OCI-LY1 (cell line): ENCODE measurements around the gene ICE2.
"Not testable (repeated sequence)": the region's sequence is repeated elsewhere in the genome, so short reads cannot be mapped to it uniquely, and the experiment has no call there.

Experiments
- H2AFZ ChIP-seq: fragments of 200-600 bp; sonication (generic), shearing (Covaris generic); 2 replicates; pipeline ENCODE4 v1.6.0; 2014; ENCODE audit warnings: antibody characterized with exemption, mild to moderate bottlenecking, low read length
- H3F3A ChIP-seq: fragments of 200-600 bp; sonication (generic), shearing (Covaris generic); 2 replicates; pipeline ENCODE4 v1.6.0; 2014; ENCODE audit warnings: mild to moderate bottlenecking, antibody characterized with exemption, low read length, moderate library complexity; ENCODE audit not compliant: insufficient read depth
- H3K27ac ChIP-seq: fragments of 200-600 bp; sonication (generic); 2 replicates; pipeline ENCODE4 v1.5.1; 2014; ENCODE audit warnings: low read length, mixed run types, mild to moderate bottlenecking, low read depth; ENCODE audit not compliant: poor library complexity, severe bottlenecking
- H3K27me3 ChIP-seq: fragments of 200-600 bp; sonication (generic); 2 replicates; pipeline ENCODE4 v1.6.0; 2014; ENCODE audit warnings: antibody characterized with exemption, mild to moderate bottlenecking, low read length, moderate library complexity; ENCODE audit not compliant: insufficient read depth
- H3K36me3 ChIP-seq: fragments of 200-600 bp; sonication (generic); 2 replicates; pipeline ENCODE4 v1.6.1; 2014; ENCODE audit warnings: mild to moderate bottlenecking, antibody characterized with exemption, low read length, moderate library complexity, mixed read lengths; ENCODE audit not compliant: insufficient read depth
- H3K4me1 ChIP-seq: fragments of 200-600 bp; sonication (generic); 2 replicates; pipeline ENCODE4 v1.5.1; 2014; ENCODE audit warnings: mild to moderate bottlenecking, low read length, moderate library complexity; ENCODE audit not compliant: insufficient read depth, severe bottlenecking
- H3K4me2 ChIP-seq: fragments of 200-600 bp; sonication (generic), shearing (Covaris generic); 2 replicates; pipeline ENCODE4 v1.6.1; 2014; ENCODE audit warnings: low read length
- H3K4me3 ChIP-seq: fragments of 200-600 bp; sonication (generic); 2 replicates; pipeline ENCODE4 v1.5.1; 2014; ENCODE audit warnings: low read length, low read depth, mild to moderate bottlenecking, mixed read lengths; ENCODE audit not compliant: poor library complexity, severe bottlenecking
- H3K79me2 ChIP-seq: fragments of 200-600 bp; shearing (Covaris generic); 2 replicates; pipeline ENCODE4 v1.6.1; 2016; ENCODE audit warnings: mixed run types, low read length, mixed read lengths; ENCODE audit not compliant: insufficient read depth
- H3K9ac ChIP-seq: fragments of 200-600 bp; sonication (generic), shearing (Covaris generic); 2 replicates; pipeline ENCODE4 v1.6.1; 2014; ENCODE audit warnings: mild to moderate bottlenecking, low read length, mixed read lengths
- H3K9me2 ChIP-seq: fragments of 200-600 bp; sonication (generic), shearing (Covaris generic); 2 replicates; pipeline ENCODE4 v1.6.1; 2014; ENCODE audit warnings: low read depth, mild to moderate bottlenecking, low read length, mixed read lengths
- H3K9me3 ChIP-seq: fragments of 200-600 bp; shearing (Covaris generic); 2 replicates; pipeline ENCODE4 v1.6.1; 2014; ENCODE audit warnings: low read length, mixed read lengths
- H4K20me1 ChIP-seq: fragments of 200-600 bp; sonication (generic), shearing (Covaris generic); 2 replicates; pipeline ENCODE4 v1.6.0; 2016; ENCODE audit warnings: mild to moderate bottlenecking, low read length; ENCODE audit not compliant: insufficient read depth
- CTCF ChIP-seq: fragments of 200-600 bp; sonication (generic), shearing (Covaris generic); IDR thresholded peaks from 2 replicates; pipeline ENCODE4 v1.5.1; 2017; ENCODE audit warnings: mild to moderate bottlenecking, antibody characterized with exemption, low read length, moderate library complexity, mixed read lengths
- EZH2 ChIP-seq: fragments of 200-600 bp; sonication (generic), shearing (Covaris generic); IDR thresholded peaks from 2 replicates; pipeline ENCODE4 v1.8.0; 2017; ENCODE audit warnings: borderline replicate concordance, mixed run types, mild to moderate bottlenecking, antibody characterized with exemption, low read length, moderate library complexity, mixed read lengths

Gene ICE2

GRCh38 chr15:60405399-60405798, 73.5 kb downstream of the ICE2 start:
- H3K4me1 ChIP-seq: no peaks in the 10 kb centered on the region
- no peak overlapping the region for H3K27ac ChIP-seq
- no peaks in the 10 kb centered on the region for H3K9me2 ChIP-seq
- no peaks in the 10 kb centered on the region for H4K20me1 ChIP-seq
- no peaks in the 10 kb centered on the region for H3K27me3 ChIP-seq
- no peak overlapping the region for H3K4me2 ChIP-seq
- no peaks in the 10 kb centered on the region for H3K9me3 ChIP-seq
- no peaks in the 10 kb centered on the region for H3F3A ChIP-seq
- H3K79me2 ChIP-seq: no peaks in the 10 kb centered on the region
- no peak overlapping the region for H3K4me3 ChIP-seq
- H3K36me3 ChIP-seq: no peaks in the 10 kb centered on the region
- H3K9ac ChIP-seq: no peak overlapping the region
- H2AFZ ChIP-seq: no peak overlapping the region
- TF ChIP-seq EZH2 (no peak), CTCF (no peak)

GRCh38 chr15:60404351-60404750, 74.6 kb downstream of the ICE2 start:
- H3K9me2 ChIP-seq, H3K36me3 ChIP-seq, H2AFZ ChIP-seq, H4K20me1 ChIP-seq, H3K27ac ChIP-seq, H3K4me1 ChIP-seq, H3K4me3 ChIP-seq, H3K79me2 ChIP-seq, H3K4me2 ChIP-seq, H3K9me3 ChIP-seq, H3F3A ChIP-seq, H3K27me3 ChIP-seq, H3K9ac ChIP-seq: not testable (repeated sequence)

GRCh38 chr15:60400944-60401343, 78.0 kb downstream of the ICE2 start:
- H3K36me3 ChIP-seq: no peaks in the 10 kb centered on the region
- no peaks in the 10 kb centered on the region for H4K20me1 ChIP-seq
- peaks cover 17% of the 10 kb centered on the region for H3K4me1 ChIP-seq
- no peak overlapping the region for H2AFZ ChIP-seq
- H3K9me3 ChIP-seq: no peaks in the 10 kb centered on the region
- no peak overlapping the region for H3K9ac ChIP-seq
- H3K9me2 ChIP-seq: no peaks in the 10 kb centered on the region
- no peak overlapping the region for H3K27ac ChIP-seq
- H3K79me2 ChIP-seq: no peaks in the 10 kb centered on the region
- no peaks in the 10 kb centered on the region for H3F3A ChIP-seq
- H3K27me3 ChIP-seq: no peaks in the 10 kb centered on the region
- H3K4me2 ChIP-seq: no peak overlapping the region
- H3K4me3 ChIP-seq: no peak overlapping the region
- TF ChIP-seq EZH2 (no peak), CTCF (no peak)

- Histone ChIP-seq H3K4me1 (peaks cover 17% of the 10 kb centered on the region), H2AFZ (no peak overlapping the region), H3K9me2 (no peaks in the 10 kb centered on the region), H3K27ac (no peak overlapping the region), H3K79me2 (no peaks in the 10 kb centered on the region), H3K9me3 (no peaks in the 10 kb centered on the region), H3F3A (no peaks in the 10 kb centered on the region), H3K4me3 (no peak overlapping the region), H4K20me1 (no peaks in the 10 kb centered on the region), H3K36me3 (no peaks in the 10 kb centered on the region), H3K4me2 (no peak overlapping the region), H3K27me3 (no peaks in the 10 kb centered on the region), H3K9ac (no peak overlapping the region)
- no peak for TF ChIP-seq EZH2
- TF ChIP-seq CTCF: no peak
These were observed 79.0 kb downstream of the ICE2 start for GRCh38 chr15:60399931-60400330.
